Hepatocyte (in vitro differentiated cells): ENCODE measurements around the gene ZNF83.

ENCODE experiments used
- CTCF ChIP-seq: fragments of 200-600 bp; sonication (generic); IDR thresholded peaks from 2 replicates; pipeline ENCODE4 v1.5.1; 2016; ENCODE audit warnings: antibody characterized with exemption, mild to moderate bottlenecking; ENCODE audit not compliant: poor library complexity
- EZH2 ChIP-seq: fragments of 200-600 bp; sonication (generic); IDR thresholded peaks from 2 replicates; pipeline ENCODE4 v1.6.1; 2016; ENCODE audit warnings: antibody characterized with exemption, mild to moderate bottlenecking, borderline replicate concordance

- TF ChIP-seq CTCF (no peak), EZH2 (no peak)
Observed at GRCh38 chr19:52635786-52636570, 2.2 kb downstream of the ZNF83 start.
